Trophoblast cell (in vitro differentiated cells and primary cell): ENCODE results near the gene RPRD2.

Source experiments
- DNase-seq, 2 donors: peaks; one replicate each; pipeline ENCODE4 v3.0.0-alpha.2; 2016
- H2AFZ ChIP-seq: 2 replicates; pipeline ENCODE4 v1.6.1; 2013; ENCODE audit warnings: low read length, moderate library complexity, mild to moderate bottlenecking; ENCODE audit not compliant: insufficient read depth, poor library complexity
- H2AK5ac ChIP-seq: 2 replicates; pipeline ENCODE4 v1.6.1; 2013; ENCODE audit warnings: mild to moderate bottlenecking, low read length
- H2BK120ac ChIP-seq: 2 replicates; pipeline ENCODE4 v1.6.1; 2013; ENCODE audit warnings: low read length, mild to moderate bottlenecking, moderate library complexity; ENCODE audit not compliant: insufficient read depth, poor library complexity
- H2BK12ac ChIP-seq: 2 replicates; pipeline ENCODE4 v1.6.1; 2013; ENCODE audit warnings: mild to moderate bottlenecking, low read length, moderate library complexity
- H2BK5ac ChIP-seq: 2 replicates; pipeline ENCODE4 v1.6.1; 2013; ENCODE audit warnings: low read length, low read depth, moderate library complexity, mild to moderate bottlenecking; ENCODE audit not compliant: poor library complexity
- H3K14ac ChIP-seq: 2 replicates; pipeline ENCODE4 v1.6.1; 2013; ENCODE audit warnings: mild to moderate bottlenecking, low read length
- H3K18ac ChIP-seq: 2 replicates; pipeline ENCODE4 v1.6.1; 2013; ENCODE audit warnings: mild to moderate bottlenecking, low read length
- H3K23ac ChIP-seq: 2 replicates; pipeline ENCODE4 v1.6.1; 2013; ENCODE audit warnings: low read length
- H3K27ac ChIP-seq: 2 replicates; pipeline ENCODE4 v1.5.1; 2013; ENCODE audit warnings: low read depth, mild to moderate bottlenecking, inconsistent platforms, low read length, moderate library complexity
- H3K27me3 ChIP-seq: 2 replicates; pipeline ENCODE4 v1.6.1; 2013; ENCODE audit warnings: inconsistent platforms, mild to moderate bottlenecking, low read length, moderate library complexity; ENCODE audit not compliant: insufficient read depth
- H3K36me3 ChIP-seq, 2 experiments: 1 replicate in 1 of 2; 2 replicates in 1 of 2; pipeline ENCODE4 v1.6.1; 2013; ENCODE audit warnings: low read length in 2 of 2, mild to moderate bottlenecking in 2 of 2, moderate library complexity in 1 of 2; ENCODE audit not compliant: insufficient read depth in 2 of 2, control insufficient read depth in 1 of 2
- H3K4ac ChIP-seq: 2 replicates; pipeline ENCODE4 v1.6.1; 2013; ENCODE audit warnings: low read depth, mild to moderate bottlenecking, low read length, moderate library complexity
- H3K4me1 ChIP-seq, 2 experiments: 1 replicate in 1 of 2; 2 replicates in 1 of 2; pipeline ENCODE4 v1.6.1; 2013; ENCODE audit warnings: low read length in 2 of 2, mild to moderate bottlenecking in 2 of 2, moderate library complexity in 1 of 2; ENCODE audit not compliant: insufficient read depth in 2 of 2, control insufficient read depth in 1 of 2
- H3K4me2 ChIP-seq: 2 replicates; pipeline ENCODE4 v1.6.1; 2013; ENCODE audit warnings: inconsistent platforms, mild to moderate bottlenecking, low read length, moderate library complexity
- H3K4me3 ChIP-seq: 2 replicates; pipeline ENCODE4 v1.5.1; 2013; ENCODE audit warnings: mild to moderate bottlenecking, low read depth, low read length, inconsistent platforms
- H3K79me1 ChIP-seq: one replicate; pipeline ENCODE4 v1.6.1; 2013; ENCODE audit warnings: low read length
- H3K79me2 ChIP-seq: 2 replicates; pipeline ENCODE4 v1.6.1; 2013; ENCODE audit warnings: low read length, mild to moderate bottlenecking; ENCODE audit not compliant: control insufficient read depth, insufficient read depth, poor library complexity
- H3K9ac ChIP-seq: 2 replicates; pipeline ENCODE4 v1.6.1; 2013; ENCODE audit warnings: mild to moderate bottlenecking, low read length
- H3K9me3 ChIP-seq: 2 replicates; pipeline ENCODE4 v1.6.1; 2013; ENCODE audit warnings: low read depth, mild to moderate bottlenecking, control low read depth, inconsistent platforms, low read length; ENCODE audit not compliant: insufficient read depth
- H4K12ac ChIP-seq: 2 replicates; pipeline ENCODE4 v1.6.1; 2013; ENCODE audit warnings: low read depth, mild to moderate bottlenecking, low read length, moderate library complexity
- H4K8ac ChIP-seq: 2 replicates; pipeline ENCODE4 v1.6.1; 2013; ENCODE audit warnings: low read depth, mild to moderate bottlenecking, low read length, moderate library complexity
- H4K91ac ChIP-seq: one replicate; pipeline ENCODE4 v1.6.1; 2013; ENCODE audit warnings: low read depth, mild to moderate bottlenecking, low read length, moderate library complexity
- WGBS: extraction: QIAGEN DNeasy Blood & Tissue Kit; methylation state at CpG from one replicate; pipeline ENCODE4 v1.1.7; 2013; ENCODE audit warnings: missing lambda C conversion rate; ENCODE audit not compliant: insufficient read length, insufficient coverage; ENCODE audit errors: extremely low coverage; 5-methylcytosine and 5-hydroxymethylcytosine counted together

Gene RPRD2

GRCh38 chr1:150415800-150416199 lies 51.9 kb downstream of the RPRD2 start:
- no peak overlapping the region for H4K8ac ChIP-seq
- H3K27me3 ChIP-seq: no peaks in the 10 kb centered on the region
- H3K27ac ChIP-seq: no peak overlapping the region
- no peak overlapping the region for H4K12ac ChIP-seq
- peaks cover 1 to 3% of the 10 kb centered on the region in 2 experiments for H3K36me3 ChIP-seq
- H3K4ac ChIP-seq: no peak overlapping the region
- no peaks in the 10 kb centered on the region for H3K79me1 ChIP-seq
- no peak overlapping the region for H3K4me2 ChIP-seq
- no peak for DNase-seq
- H3K18ac ChIP-seq: no peak overlapping the region
- H2AFZ ChIP-seq: no peak overlapping the region
- no peak overlapping the region for H4K91ac ChIP-seq
- H2AK5ac ChIP-seq: no peak overlapping the region
- no peaks in the 10 kb centered on the region for H3K79me2 ChIP-seq
- no peaks in the 10 kb centered on the region for H3K9me3 ChIP-seq
- no peak overlapping the region for H2BK120ac ChIP-seq
- no peak overlapping the region for H2BK5ac ChIP-seq
- H3K9ac ChIP-seq: no peak overlapping the region
- no peak overlapping the region for H3K4me3 ChIP-seq
- no peaks in the 10 kb centered on the region for H3K4me1 ChIP-seq
- no peak overlapping the region for H2BK12ac ChIP-seq
- H3K23ac ChIP-seq: no peak overlapping the region
- H3K14ac ChIP-seq: no peak overlapping the region
- WGBS: no CpG with 5 or more reads among the region's 3 CpGs

- no peak overlapping the region for H3K23ac ChIP-seq
- no peak overlapping the region for H3K4me2 ChIP-seq
- H2BK12ac ChIP-seq: no peak overlapping the region
- H3K4me1 ChIP-seq: no peaks in the 10 kb centered on the region
- no peak overlapping the region for H4K8ac ChIP-seq
- H3K36me3 ChIP-seq: peaks cover 2 to 3% of the 10 kb centered on the region in 2 experiments
- no peaks in the 10 kb centered on the region for H3K9me3 ChIP-seq
- H3K4me3 ChIP-seq: no peak overlapping the region
- no peak overlapping the region for H2BK120ac ChIP-seq
- no peak overlapping the region for H4K91ac ChIP-seq
- H3K9ac ChIP-seq: no peak overlapping the region
- H2BK5ac ChIP-seq: no peak overlapping the region
- H3K79me2 ChIP-seq: no peaks in the 10 kb centered on the region
- H3K14ac ChIP-seq: no peak overlapping the region
- no CpG with 5 or more reads among the region's 5 CpGs for WGBS
- no peak overlapping the region for H3K27ac ChIP-seq
- DNase-seq: no peak
- H4K12ac ChIP-seq: no peak overlapping the region
- no peak overlapping the region for H3K4ac ChIP-seq
- no peak overlapping the region for H3K18ac ChIP-seq
- no peaks in the 10 kb centered on the region for H3K79me1 ChIP-seq
- no peaks in the 10 kb centered on the region for H3K27me3 ChIP-seq
- H2AFZ ChIP-seq: no peak overlapping the region
- H2AK5ac ChIP-seq: no peak overlapping the region
Measured at GRCh38 chr1:150420560-150421265, 56.8 kb downstream of the RPRD2 start.

DNA sequence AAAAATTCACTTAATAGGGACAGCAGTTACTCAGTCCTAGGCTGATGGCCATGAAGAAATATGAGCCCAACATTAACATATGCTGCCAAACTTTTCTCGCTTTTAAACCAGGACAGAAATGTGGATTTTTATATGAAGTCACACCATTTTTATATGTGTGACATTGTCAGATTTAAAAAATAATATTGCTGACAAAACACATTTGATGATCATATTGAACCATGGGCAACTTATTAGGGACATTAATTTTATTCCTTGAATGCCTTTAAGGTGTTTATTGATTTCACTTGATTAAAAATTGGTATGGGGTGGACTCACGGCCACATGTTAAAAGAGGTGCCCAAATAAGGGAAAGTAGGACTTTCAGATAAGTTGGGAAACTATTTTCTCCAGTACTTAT lies 58.6 kb downstream of the RPRD2 start:
- no peak overlapping the region for H4K8ac ChIP-seq
- no peak overlapping the region for H4K91ac ChIP-seq
- no peaks in the 10 kb centered on the region for H3K9me3 ChIP-seq
- H2BK12ac ChIP-seq: no peak overlapping the region
- no peak overlapping the region for H4K12ac ChIP-seq
- no peak overlapping the region for H2AFZ ChIP-seq
- H3K23ac ChIP-seq: no peak overlapping the region
- no peak overlapping the region for H2BK5ac ChIP-seq
- no peak overlapping the region for H3K27ac ChIP-seq
- H3K4me1 ChIP-seq: no peaks in the 10 kb centered on the region
- H2BK120ac ChIP-seq: no peak overlapping the region
- no peak overlapping the region for H2AK5ac ChIP-seq
- H3K79me1 ChIP-seq: no peaks in the 10 kb centered on the region
- H3K79me2 ChIP-seq: no peaks in the 10 kb centered on the region
- H3K4me3 ChIP-seq: no peak overlapping the region
- peaks cover 3 to 4% of the 10 kb centered on the region in 2 experiments for H3K36me3 ChIP-seq
- WGBS: no CpG with 5 or more reads among the region's 2 CpGs
- H3K4me2 ChIP-seq: no peak overlapping the region
- H3K9ac ChIP-seq: no peak overlapping the region
- H3K27me3 ChIP-seq: no peaks in the 10 kb centered on the region
- DNase-seq: no peak
- H3K14ac ChIP-seq: no peak overlapping the region
- H3K18ac ChIP-seq: no peak overlapping the region
- H3K4ac ChIP-seq: no peak overlapping the region

- no peak overlapping the region for H3K9ac ChIP-seq
- no peak overlapping the region for H3K4me2 ChIP-seq
- no peak overlapping the region for H3K18ac ChIP-seq
- no peak overlapping the region for H3K23ac ChIP-seq
- no peak for DNase-seq
- no peak overlapping the region for H2BK120ac ChIP-seq
- H3K27ac ChIP-seq: no peak overlapping the region
- H4K91ac ChIP-seq: no peak overlapping the region
- no peaks in the 10 kb centered on the region for H3K4me1 ChIP-seq
- WGBS: no CpG with 5 or more reads among the region's 3 CpGs
- no peak overlapping the region for H4K12ac ChIP-seq
- H3K36me3 ChIP-seq: peaks cover 2 to 8% of the 10 kb centered on the region in 2 experiments
- no peaks in the 10 kb centered on the region for H3K79me2 ChIP-seq
- no peak overlapping the region for H4K8ac ChIP-seq
- no peaks in the 10 kb centered on the region for H3K27me3 ChIP-seq
- no peak overlapping the region for H2AFZ ChIP-seq
- H2BK5ac ChIP-seq: no peak overlapping the region
- H2AK5ac ChIP-seq: no peak overlapping the region
- H3K4ac ChIP-seq: no peak overlapping the region
- H2BK12ac ChIP-seq: no peak overlapping the region
- H3K79me1 ChIP-seq: no peaks in the 10 kb centered on the region
- no peak overlapping the region for H3K14ac ChIP-seq
- H3K4me3 ChIP-seq: no peak overlapping the region
- no peaks in the 10 kb centered on the region for H3K9me3 ChIP-seq
Measured at GRCh38 chr1:150429805-150430204, 65.9 kb downstream of the RPRD2 start.
